Raji (cell line): Measurements from ENCODE around the gene MEIS2.

Source experiments
- POLR2A ChIP-seq: IDR thresholded peaks from 2 replicates; pipeline ENCODE4 v1.6.1; 2011; ENCODE audit warnings: low read depth, low read length, control low read depth; ENCODE audit not compliant: insufficient read depth

MEIS2 gene

GRCh38 chr15:37106490-37107001, 6.2 kb upstream of the MEIS2 start:
- no peak for TF ChIP-seq POLR2A

GRCh38 chr15:37105889-37106288, 5.5 kb upstream of the MEIS2 start:
- TF ChIP-seq POLR2A = no peak

- no peak for TF ChIP-seq POLR2A
These were observed 4.7 kb upstream of the MEIS2 start for GRCh38 chr15:37105029-37105428.

GRCh38 chr15:37104424-37104981, 4.2 kb upstream of the MEIS2 start:
- no peak for TF ChIP-seq POLR2A

GRCh38 chr15:37103475-37104423, 3.4 kb upstream of the MEIS2 start:
- no peak for TF ChIP-seq POLR2A

- TF ChIP-seq POLR2A = no peak
These were observed 2.8 kb upstream of the MEIS2 start for GRCh38 chr15:37103163-37103435.

GRCh38 chr15:37102305-37103162, 2.2 kb upstream of the MEIS2 start:
- TF ChIP-seq POLR2A = no peak

GRCh38 chr15:37101980-37102304, 1.6 kb upstream of the MEIS2 start:
- TF ChIP-seq POLR2A = no peak

- TF ChIP-seq POLR2A = no peak
These were observed 542 bp upstream of the MEIS2 start for GRCh38 chr15:37100966-37101215.

GRCh38 chr15:37099319-37100108, 835 bp downstream of the MEIS2 start:
- TF ChIP-seq POLR2A = no peak

- TF ChIP-seq POLR2A = no peak
These were observed 1.7 kb downstream of the MEIS2 start for GRCh38 chr15:37098468-37099318.

GRCh38 chr15:37097144-37097919, 3.0 kb downstream of the MEIS2 start:
- TF ChIP-seq POLR2A = no peak

GRCh38 chr15:37096558-37097143, 3.7 kb downstream of the MEIS2 start:
- TF ChIP-seq POLR2A = no peak
